HepG2 (cell line): ENCODE data around the gene RRP36. TPM values are rescaled to one million over a fixed set of nuclear protein-coding genes. Genes with fewer than 3 reads are reported as not detected.
A peak's percentile ranks its signal among the peaks of the same experiment; 100 is the strongest.

Source experiments
- AGO2 ChIP-seq: fragments of 200-400 bp; formaldehyde crosslinking; optimal IDR thresholded peaks from 2 replicates; pipeline ENCODE3; 2017; ENCODE audit warnings: mild to moderate bottlenecking, low read depth, low read length, moderate library complexity
- FOXK1 ChIP-seq: sonication (generic); formaldehyde crosslinking; IDR thresholded peaks from 2 replicates; pipeline ENCODE4 v1.4.0; 2020; ENCODE audit warnings: low read depth, missing genetic modification reagents, borderline replicate concordance
- KLF15 ChIP-seq: sonication (generic); formaldehyde crosslinking; IDR thresholded peaks from 2 replicates; pipeline ENCODE4 v1.8.1; 2023; ENCODE audit warnings: borderline replicate concordance, mild to moderate bottlenecking, inconsistent platforms, missing genetic modification reagents, mixed read lengths
- KMT2A ChIP-seq: sonication (generic); formaldehyde crosslinking; IDR thresholded peaks from 2 replicates; pipeline ENCODE4 v1.4.0; 2020; ENCODE audit warnings: missing genetic modification reagents
- NAIF1 ChIP-seq: sonication (generic); formaldehyde crosslinking; IDR thresholded peaks from 2 replicates; pipeline ENCODE4 v1.5.0; 2020; ENCODE audit warnings: mild to moderate bottlenecking, missing genetic modification reagents, borderline replicate concordance
- RAD21 ChIP-seq: fragments of 450-650 bp; formaldehyde crosslinking; IDR thresholded peaks from 2 replicates; pipeline ENCODE4 v1.5.0; 2020; ENCODE audit warnings: mild to moderate bottlenecking
- RXRA ChIP-seq: sonication (generic); formaldehyde crosslinking; IDR thresholded peaks from 2 replicates; pipeline ENCODE4 v1.5.1; 2020; ENCODE audit warnings: missing genetic modification reagents
- SALL1 ChIP-seq: sonication (generic); formaldehyde crosslinking; IDR thresholded peaks from 2 replicates; pipeline ENCODE4 v1.8.0; 2022; ENCODE audit warnings: mild to moderate bottlenecking, missing genetic modification reagents
- SAP130 ChIP-seq: IDR thresholded peaks from 2 replicates; pipeline ENCODE4 v1.6.1; 2016; ENCODE audit warnings: low read depth
- YEATS2 ChIP-seq: sonication (generic); formaldehyde crosslinking; IDR thresholded peaks from 2 replicates; pipeline ENCODE4 v1.4.0; 2020; ENCODE audit warnings: missing genetic modification reagents, borderline replicate concordance
- ZNF101 ChIP-seq: sonication (generic); formaldehyde crosslinking; IDR thresholded peaks from 2 replicates; pipeline ENCODE4 v1.4.0; 2020; ENCODE audit warnings: mild to moderate bottlenecking, low read depth, missing genetic modification reagents, borderline replicate concordance
- ZNF44 ChIP-seq: sonication (generic); formaldehyde crosslinking; IDR thresholded peaks from 2 replicates; pipeline ENCODE4 v1.5.1; 2020; ENCODE audit warnings: mild to moderate bottlenecking, missing genetic modification reagents
- ZNF501 ChIP-seq: sonication (generic); formaldehyde crosslinking; IDR thresholded peaks from 2 replicates; pipeline ENCODE4 v1.5.1; 2020; ENCODE audit warnings: mild to moderate bottlenecking, moderate library complexity, missing genetic modification reagents
- ZNF781 ChIP-seq: sonication (generic); formaldehyde crosslinking; IDR thresholded peaks from 2 replicates; pipeline ENCODE4 v1.5.1; 2020; ENCODE audit warnings: borderline replicate concordance, mild to moderate bottlenecking, missing genetic modification reagents; ENCODE audit errors: not compliant biosample characterization
- ZNF891 ChIP-seq: sonication (generic); formaldehyde crosslinking; IDR thresholded peaks from 2 replicates; pipeline ENCODE4 v1.5.0; 2020; ENCODE audit warnings: mild to moderate bottlenecking, missing genetic modification reagents
- polyA plus RNA-seq, 8 experiments: library from polyadenylated mRNA; depleted of rRNA in 3 of 8; stranded (reverse) in 7 of 8; unstranded in 1 of 8; fragments of >200 nt; fragmentation: Illumina TruSeq in 4 of 8; extraction: Trizol in 4 of 8; gene quantifications; 2 replicates each; pipeline versions ENCODE4 v1.2.1 to v1.2.3, GENCODE V29; 2011 to 2016; ENCODE audit warnings: low read depth in 4 of 8, missing spikeins in 1 of 8, mixed read lengths in 1 of 8; ENCODE audit not compliant: insufficient read depth in 1 of 8
- total RNA-seq, 5 experiments: library from RNA; depleted of rRNA; stranded (reverse); fragments of >200 nt; fragmentation: Illumina TruSeq; extraction: Trizol; gene quantifications; 2 replicates each; pipeline ENCODE4 v1.2.3, GENCODE V29; 2016; ENCODE audit warnings: low read depth in 1 of 5
- TF ChIP-seq, protein P1 (sequence below): IDR thresholded peaks from 2 replicates; pipeline ENCODE4 v1.6.1; 2016; ENCODE audit warnings: mild to moderate bottlenecking, missing biosample characterization, missing genetic modification reagents
- TF ChIP-seq, protein P2 (sequence below): sonication (generic); formaldehyde crosslinking; IDR thresholded peaks from 2 replicates; pipeline ENCODE4 v1.4.0; 2020; ENCODE audit warnings: missing genetic modification reagents
- TF ChIP-seq, protein P3 (sequence below): sonication (generic); formaldehyde crosslinking; IDR thresholded peaks from 2 replicates; pipeline ENCODE4 v1.5.0; 2020; ENCODE audit warnings: missing genetic modification reagents, mild to moderate bottlenecking, borderline replicate concordance
- TF ChIP-seq, protein P4 (sequence below): IDR thresholded peaks from 2 replicates; pipeline ENCODE4 v1.6.1; 2016; ENCODE audit warnings: low read depth, control low read depth

The RRP36 gene
- total and polyA plus RNA-seq, 2 of the 13 experiments (the other 11 are each of a cell fraction or from before 2014, with no cell fraction given), result 29.5 to 144 TPM

DNA sequence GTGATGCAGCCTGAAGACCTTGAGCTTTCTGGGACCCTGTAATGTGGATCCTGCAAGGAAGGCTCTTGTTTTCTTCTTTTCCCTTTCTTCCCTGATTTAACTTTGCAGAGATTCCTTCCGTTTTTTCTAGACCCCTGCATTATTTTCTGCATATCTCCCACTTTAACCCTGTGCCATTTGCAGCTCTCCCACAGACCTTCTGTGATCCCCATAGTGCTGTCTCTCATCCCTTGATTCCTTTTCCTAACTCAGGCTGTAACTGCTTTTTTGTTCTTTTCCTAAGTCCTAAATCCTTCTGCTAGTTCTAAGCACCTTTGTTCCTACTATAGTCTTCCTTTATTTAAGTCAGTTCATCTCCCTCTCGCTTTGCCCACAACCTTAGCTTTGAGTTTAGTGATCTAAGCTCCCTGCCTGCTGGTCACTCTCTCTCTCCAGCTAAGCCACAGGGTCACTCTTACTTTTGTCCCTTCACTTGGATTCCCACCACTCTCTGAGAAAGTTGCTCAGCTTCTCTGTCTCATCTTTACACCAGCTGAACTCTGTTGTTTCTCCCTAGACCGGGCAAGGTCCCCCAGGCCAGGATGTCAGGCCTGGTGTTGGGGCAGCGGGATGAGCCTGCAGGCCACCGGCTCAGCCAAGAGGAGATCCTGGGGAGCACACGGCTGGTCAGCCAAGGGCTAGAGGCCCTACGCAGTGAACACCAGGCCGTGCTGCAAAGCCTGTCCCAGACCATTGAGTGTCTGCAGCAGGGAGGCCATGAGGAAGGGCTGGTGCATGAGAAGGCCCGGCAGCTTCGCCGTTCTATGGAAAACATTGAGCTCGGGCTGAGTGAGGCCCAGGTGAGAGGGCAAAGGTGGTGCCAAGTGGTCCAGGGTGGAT, 39.6 kb downstream of the RRP36 start (continued):
- TF ChIP-seq SALL1 (CRISPR knock-in tag) (0 out of 2 replicates have a peak, but pooled peaks have one; percentile 8), ZNF44 (CRISPR knock-in tag) (0 out of 2 replicates have a peak, but pooled peaks have one; percentile 60), FOXK1 (CRISPR knock-in tag) (no peak), KLF15 (CRISPR knock-in tag) (0 out of 2 replicates have a peak, but pooled peaks have one; percentile 36), ZNF891 (CRISPR knock-in tag) (peak; percentile 60; the same call in 1 of the 2 replicates), KMT2A (0 out of 2 replicates have a peak, but pooled peaks have one; percentile 3), RAD21 (CRISPR knock-in tag) (peak; percentile 43; the same call in 1 of the 2 replicates), ZNF781 (no peak), ZNF101 (CRISPR knock-in tag) (no peak), AGO2 (peak; percentile 20), ZNF501 (peak; percentile 62; the same call in 1 of the 2 replicates), RXRA (CRISPR knock-in tag) (peak; percentile 65; the same call in 1 of the 2 replicates), YEATS2 (no peak), SAP130 (no peak; the same call in 1 of the 2 replicates), NAIF1 (CRISPR knock-in tag) (peak; percentile 48; the same call in 1 of the 2 replicates)
- TF ChIP-seq, protein P1, sequence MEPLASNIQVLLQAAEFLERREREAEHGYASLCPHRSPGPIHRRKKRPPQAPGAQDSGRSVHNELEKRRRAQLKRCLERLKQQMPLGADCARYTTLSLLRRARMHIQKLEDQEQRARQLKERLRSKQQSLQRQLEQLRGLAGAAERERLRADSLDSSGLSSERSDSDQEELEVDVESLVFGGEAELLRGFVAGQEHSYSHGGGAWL, result 0 out of 2 replicates have a peak, but pooled peaks have one; percentile 24
- TF ChIP-seq, protein P2, sequence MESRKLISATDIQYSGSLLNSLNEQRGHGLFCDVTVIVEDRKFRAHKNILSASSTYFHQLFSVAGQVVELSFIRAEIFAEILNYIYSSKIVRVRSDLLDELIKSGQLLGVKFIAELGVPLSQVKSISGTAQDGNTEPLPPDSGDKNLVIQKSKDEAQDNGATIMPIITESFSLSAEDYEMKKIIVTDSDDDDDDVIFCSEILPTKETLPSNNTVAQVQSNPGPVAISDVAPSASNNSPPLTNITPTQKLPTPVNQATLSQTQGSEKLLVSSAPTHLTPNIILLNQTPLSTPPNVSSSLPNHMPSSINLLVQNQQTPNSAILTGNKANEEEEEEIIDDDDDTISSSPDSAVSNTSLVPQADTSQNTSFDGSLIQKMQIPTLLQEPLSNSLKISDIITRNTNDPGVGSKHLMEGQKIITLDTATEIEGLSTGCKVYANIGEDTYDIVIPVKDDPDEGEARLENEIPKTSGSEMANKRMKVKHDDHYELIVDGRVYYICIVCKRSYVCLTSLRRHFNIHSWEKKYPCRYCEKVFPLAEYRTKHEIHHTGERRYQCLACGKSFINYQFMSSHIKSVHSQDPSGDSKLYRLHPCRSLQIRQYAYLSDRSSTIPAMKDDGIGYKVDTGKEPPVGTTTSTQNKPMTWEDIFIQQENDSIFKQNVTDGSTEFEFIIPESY (CRISPR knock-in tag), result peak; percentile 17; the same call in 1 of the 2 replicates
- TF ChIP-seq, protein P3, sequence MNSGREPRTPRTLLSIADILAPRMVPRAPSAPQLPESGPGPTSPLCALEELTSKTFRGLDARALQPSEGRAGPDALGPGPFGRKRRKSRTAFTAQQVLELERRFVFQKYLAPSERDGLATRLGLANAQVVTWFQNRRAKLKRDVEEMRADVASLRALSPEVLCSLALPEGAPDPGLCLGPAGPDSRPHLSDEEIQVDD (CRISPR knock-in tag), result peak; percentile 75; the same call in 1 of the 2 replicates
- TF ChIP-seq, protein P4, sequence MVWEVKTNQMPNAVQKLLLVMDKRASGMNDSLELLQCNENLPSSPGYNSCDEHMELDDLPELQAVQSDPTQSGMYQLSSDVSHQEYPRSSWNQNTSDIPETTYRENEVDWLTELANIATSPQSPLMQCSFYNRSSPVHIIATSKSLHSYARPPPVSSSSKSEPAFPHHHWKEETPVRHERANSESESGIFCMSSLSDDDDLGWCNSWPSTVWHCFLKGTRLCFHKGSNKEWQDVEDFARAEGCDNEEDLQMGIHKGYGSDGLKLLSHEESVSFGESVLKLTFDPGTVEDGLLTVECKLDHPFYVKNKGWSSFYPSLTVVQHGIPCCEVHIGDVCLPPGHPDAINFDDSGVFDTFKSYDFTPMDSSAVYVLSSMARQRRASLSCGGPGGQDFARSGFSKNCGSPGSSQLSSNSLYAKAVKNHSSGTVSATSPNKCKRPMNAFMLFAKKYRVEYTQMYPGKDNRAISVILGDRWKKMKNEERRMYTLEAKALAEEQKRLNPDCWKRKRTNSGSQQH, result 0 out of 2 replicates have a peak, but pooled peaks have one; percentile 68
